Measurements from ENCODE around the gene PPP1R37.
"Not testable (repeated sequence)": the region's sequence is repeated elsewhere in the genome, so short reads cannot be mapped to it uniquely, and the experiment has no call there.

Gene PPP1R37

GRCh38 chr19:45107621-45108150 lies 14.7 kb downstream of the PPP1R37 start:
- no peaks in the 10 kb centered on the region for H3K9me3 ChIP-seq (ENCODE audit: insufficient read depth, low read depth, low read length)
- no peak overlapping the region for H3K4me3 ChIP-seq (ENCODE audit: low read length)
- H3K27me3 ChIP-seq (ENCODE audit: insufficient read depth, low read length) = no peaks in the 10 kb centered on the region
- no peaks in the 10 kb centered on the region for H3K36me3 ChIP-seq (ENCODE audit: insufficient read depth, low read length)
- H3K27ac ChIP-seq (ENCODE audit: low read depth, low read length) = no peak overlapping the region
- WGBS = 96% methylated on average over 12 of the region's 12 CpGs
- peaks cover 12% of the 10 kb centered on the region for H3K4me1 ChIP-seq (ENCODE audit: insufficient read depth, low read length)
- H3K9ac ChIP-seq (ENCODE audit: low read depth, low read length) = no peak overlapping the region

GRCh38 chr19:45110851-45111266 lies 17.9 kb downstream of the PPP1R37 start:
- no peak overlapping the region for H3K27ac ChIP-seq (ENCODE audit: low read depth, low read length)
- no peaks in the 10 kb centered on the region for H3K27me3 ChIP-seq (ENCODE audit: insufficient read depth, low read length)
- H3K9ac ChIP-seq (ENCODE audit: low read depth, low read length) = no peak overlapping the region
- H3K4me1 ChIP-seq (ENCODE audit: insufficient read depth, low read length) = no peaks in the 10 kb centered on the region
- H3K4me3 ChIP-seq (ENCODE audit: low read length) = no peak overlapping the region
- H3K9me3 ChIP-seq (ENCODE audit: insufficient read depth, low read depth, low read length) = no peaks in the 10 kb centered on the region
- WGBS = 93% methylated on average over 5 of the region's 5 CpGs
- no peaks in the 10 kb centered on the region for H3K36me3 ChIP-seq (ENCODE audit: insufficient read depth, low read length)

GRCh38 chr19:45112111-45112827 lies 19.3 kb downstream of the PPP1R37 start:
- Histone ChIP-seq H3K4me3 (ENCODE audit: low read length) (no peak overlapping the region), H3K4me1 (ENCODE audit: insufficient read depth, low read length) (0 out of 2 replicates have a peak, but pooled peaks cover under 1% of the 10 kb centered on the region), H3K9me3 (ENCODE audit: insufficient read depth, low read depth, low read length) (no peaks in the 10 kb centered on the region), H3K27ac (ENCODE audit: low read depth, low read length) (no peak overlapping the region), H3K36me3 (ENCODE audit: insufficient read depth, low read length) (no peaks in the 10 kb centered on the region), H3K9ac (ENCODE audit: low read depth, low read length) (no peak overlapping the region), H3K27me3 (ENCODE audit: insufficient read depth, low read length) (no peaks in the 10 kb centered on the region)
- 93% methylated on average over 11 of the region's 11 CpGs for WGBS

GRCh38 chr19:45113628-45114027 lies 20.6 kb downstream of the PPP1R37 start:
- no peaks in the 10 kb centered on the region for H3K27me3 ChIP-seq (ENCODE audit: insufficient read depth, low read length)
- 75% methylated on average over 9 of the region's 9 CpGs for WGBS
- H3K9ac ChIP-seq (ENCODE audit: low read depth, low read length) = no peak overlapping the region
- H3K27ac ChIP-seq (ENCODE audit: low read depth, low read length) = no peak overlapping the region
- no peaks in the 10 kb centered on the region for H3K9me3 ChIP-seq (ENCODE audit: insufficient read depth, low read depth, low read length)
- no peak overlapping the region for H3K4me3 ChIP-seq (ENCODE audit: low read length)
- H3K4me1 ChIP-seq (ENCODE audit: insufficient read depth, low read length) = 0 out of 2 replicates have a peak, but pooled peaks cover 3% of the 10 kb centered on the region
- no peaks in the 10 kb centered on the region for H3K36me3 ChIP-seq (ENCODE audit: insufficient read depth, low read length)

GRCh38 chr19:45114116-45114515 lies 21.1 kb downstream of the PPP1R37 start:
- Histone ChIP-seq H3K27ac (ENCODE audit: low read depth, low read length) (no peak overlapping the region), H3K9ac (ENCODE audit: low read depth, low read length) (no peak overlapping the region), H3K4me1 (ENCODE audit: insufficient read depth, low read length) (0 out of 2 replicates have a peak, but pooled peaks cover 3% of the 10 kb centered on the region), H3K4me3 (ENCODE audit: low read length) (no peak overlapping the region), H3K36me3 (ENCODE audit: insufficient read depth, low read length) (no peaks in the 10 kb centered on the region), H3K9me3 (ENCODE audit: insufficient read depth, low read depth, low read length) (no peaks in the 10 kb centered on the region), H3K27me3 (ENCODE audit: insufficient read depth, low read length) (no peaks in the 10 kb centered on the region)
- WGBS = 89% methylated on average over 4 of the region's 4 CpGs

GRCh38 chr19:45115809-45116615 lies 23.0 kb downstream of the PPP1R37 start:
- no peaks in the 10 kb centered on the region for H3K27me3 ChIP-seq (ENCODE audit: insufficient read depth, low read length)
- H3K4me1 ChIP-seq (ENCODE audit: insufficient read depth, low read length) = 0 out of 2 replicates have a peak, but pooled peaks cover 3% of the 10 kb centered on the region
- H3K9me3 ChIP-seq (ENCODE audit: insufficient read depth, low read depth, low read length) = no peaks in the 10 kb centered on the region
- H3K36me3 ChIP-seq (ENCODE audit: insufficient read depth, low read length) = no peaks in the 10 kb centered on the region
- H3K27ac ChIP-seq (ENCODE audit: low read depth, low read length) = no peak overlapping the region
- no peak overlapping the region; the same call in 1 of the 2 replicates for H3K9ac ChIP-seq (ENCODE audit: low read depth, low read length)
- no peak overlapping the region for H3K4me3 ChIP-seq (ENCODE audit: low read length)
- 92% methylated on average over 21 of the region's 21 CpGs for WGBS

GRCh38 chr19:45117167-45117594 lies 24.2 kb downstream of the PPP1R37 start:
- Histone ChIP-seq H3K36me3 (ENCODE audit: insufficient read depth, low read length) (no peaks in the 10 kb centered on the region), H3K27ac (ENCODE audit: low read depth, low read length) (no peak overlapping the region; the same call in 1 of the 2 replicates), H3K4me1 (ENCODE audit: insufficient read depth, low read length) (0 out of 2 replicates have a peak, but pooled peaks cover 3% of the 10 kb centered on the region), H3K4me3 (ENCODE audit: low read length) (no peak overlapping the region), H3K9me3 (ENCODE audit: insufficient read depth, low read depth, low read length) (no peaks in the 10 kb centered on the region), H3K27me3 (ENCODE audit: insufficient read depth, low read length) (no peaks in the 10 kb centered on the region), H3K9ac (ENCODE audit: low read depth, low read length) (no peak overlapping the region)
- WGBS = 71% methylated on average over 16 of the region's 16 CpGs

GRCh38 chr19:45117671-45118070 lies 24.7 kb downstream of the PPP1R37 start:
- H3K9me3 ChIP-seq (ENCODE audit: insufficient read depth, low read depth, low read length) = no peaks in the 10 kb centered on the region
- no peaks in the 10 kb centered on the region for H3K36me3 ChIP-seq (ENCODE audit: insufficient read depth, low read length)
- H3K9ac ChIP-seq (ENCODE audit: low read depth, low read length) = no peak overlapping the region
- H3K27ac ChIP-seq (ENCODE audit: low read depth, low read length) = no peak overlapping the region; the same call in 1 of the 2 replicates
- 90% methylated on average over 12 of the region's 12 CpGs for whole genome bisulfite sequencing
- no peak overlapping the region for H3K4me3 ChIP-seq (ENCODE audit: low read length)
- H3K4me1 ChIP-seq (ENCODE audit: insufficient read depth, low read length) = 0 out of 2 replicates have a peak, but pooled peaks cover 3% of the 10 kb centered on the region
- no peaks in the 10 kb centered on the region for H3K27me3 ChIP-seq (ENCODE audit: insufficient read depth, low read length)

GRCh38 chr19:45118106-45118505 lies 25.1 kb downstream of the PPP1R37 start:
- no peaks in the 10 kb centered on the region for H3K36me3 ChIP-seq (ENCODE audit: insufficient read depth, low read length)
- 87% methylated on average over 5 of the region's 5 CpGs for WGBS
- H3K27me3 ChIP-seq (ENCODE audit: insufficient read depth, low read length) = no peaks in the 10 kb centered on the region
- H3K4me1 ChIP-seq (ENCODE audit: insufficient read depth, low read length) = 0 out of 2 replicates have a peak, but pooled peaks cover 3% of the 10 kb centered on the region
- no peak overlapping the region for H3K9ac ChIP-seq (ENCODE audit: low read depth, low read length)
- H3K4me3 ChIP-seq (ENCODE audit: low read length) = no peak overlapping the region
- H3K9me3 ChIP-seq (ENCODE audit: insufficient read depth, low read depth, low read length) = no peaks in the 10 kb centered on the region
- H3K27ac ChIP-seq (ENCODE audit: low read depth, low read length) = no peak overlapping the region

GRCh38 chr19:45118591-45119355 lies 25.8 kb downstream of the PPP1R37 start:
- H3K4me1 ChIP-seq (ENCODE audit: insufficient read depth, low read length); H3K27ac ChIP-seq (ENCODE audit: low read depth, low read length); H3K9me3 ChIP-seq (ENCODE audit: insufficient read depth, low read depth, low read length); H3K27me3 ChIP-seq (ENCODE audit: insufficient read depth, low read length); H3K36me3 ChIP-seq (ENCODE audit: insufficient read depth, low read length); H3K9ac ChIP-seq (ENCODE audit: low read depth, low read length); H3K4me3 ChIP-seq (ENCODE audit: low read length): not testable (repeated sequence)
- 88% methylated on average over 18 of the region's 18 CpGs for WGBS
